GM06990 (cell line): ENCODE measurements around the gene SOD3.

Source experiments
- DNase-seq: peaks from one replicate; pipeline ENCODE4 v3.0.0-alpha.2; 2011; ENCODE audit not compliant: insufficient read length; ENCODE audit errors: extremely low read depth
- H3K27me3 ChIP-seq: replicated peaks from 2 replicates; pipeline ENCODE4 v1.6.0; 2011; ENCODE audit warnings: low read length; ENCODE audit not compliant: control insufficient read depth, insufficient read depth
- H3K36me3 ChIP-seq: 2 replicates; pipeline ENCODE4 v1.5.1; 2011; ENCODE audit warnings: low read length; ENCODE audit not compliant: control insufficient read depth, insufficient read depth
- H3K4me3 ChIP-seq: replicated peaks from 2 replicates; pipeline ENCODE4 v1.5.1; 2011; ENCODE audit warnings: low read depth, mild to moderate bottlenecking, control low read depth, low read length
- CTCF ChIP-seq: IDR thresholded peaks from 2 replicates; pipeline ENCODE4 v1.5.1; 2011; ENCODE audit warnings: low read length, control low read depth, mild to moderate bottlenecking, inconsistent platforms; ENCODE audit not compliant: insufficient read depth, poor library complexity, severe bottlenecking

Gene SOD3

GRCh38 chr4:24808955-24809354 is 13.6 kb downstream of the SOD3 start:
- no peaks in the 10 kb centered on the region for H3K27me3 ChIP-seq
- no peak for TF ChIP-seq CTCF
- no peak for DNase-seq

GRCh38 chr4:24809376-24809775 is 14.0 kb downstream of the SOD3 start:
- peak; percentile 37 for TF ChIP-seq CTCF
- Histone ChIP-seq H3K4me3 (no peak overlapping the region), H3K27me3 (no peaks in the 10 kb centered on the region), H3K36me3 (no peaks in the 10 kb centered on the region)
- DNase-seq = no peak

More at GRCh38 chr4:24808955-24809354, 13.6 kb downstream of the SOD3 start:
- Histone ChIP-seq H3K4me3 (no peak overlapping the region), H3K36me3 (no peaks in the 10 kb centered on the region)

- no peak overlapping the region for H3K4me3 ChIP-seq
- H3K27me3 ChIP-seq = no peaks in the 10 kb centered on the region
- H3K36me3 ChIP-seq = no peaks in the 10 kb centered on the region
- no peak for TF ChIP-seq CTCF
- no peak for DNase-seq
Observed at GRCh38 chr4:24809815-24810405, 14.5 kb downstream of the SOD3 start.

GRCh38 chr4:24810871-24811631 is 15.7 kb downstream of the SOD3 start:
- H3K36me3 ChIP-seq = no peaks in the 10 kb centered on the region
- no peaks in the 10 kb centered on the region for H3K27me3 ChIP-seq
- no peak for DNase-seq
- no peak overlapping the region for H3K4me3 ChIP-seq
- no peak for TF ChIP-seq CTCF

GRCh38 chr4:24813732-24814131 is 18.4 kb downstream of the SOD3 start:
- H3K4me3 ChIP-seq = no peak overlapping the region
- no peaks in the 10 kb centered on the region for H3K36me3 ChIP-seq
- TF ChIP-seq CTCF = no peak
- no peak for DNase-seq
- no peaks in the 10 kb centered on the region for H3K27me3 ChIP-seq

- no peaks in the 10 kb centered on the region for H3K27me3 ChIP-seq
- TF ChIP-seq CTCF = no peak
- DNase-seq = no peak
- no peak overlapping the region for H3K4me3 ChIP-seq
- no peaks in the 10 kb centered on the region for H3K36me3 ChIP-seq
Observed at GRCh38 chr4:24816797-24817196, 21.4 kb downstream of the SOD3 start.
